MM.1S (cell line): ENCODE results near the gene RDH16.

Experiments
- DNase-seq: peaks from one replicate; pipeline ENCODE4 v3.0.0-alpha.2; 2015
- H2AFZ ChIP-seq: fragments of 300-600 bp; sonication (generic); 2 replicates; pipeline ENCODE4 v1.6.0; 2016; ENCODE audit warnings: antibody characterized with exemption, low read length
- H3F3A ChIP-seq: fragments of 300-600 bp; sonication (generic); 2 replicates; pipeline ENCODE4 v1.6.1; 2016; ENCODE audit warnings: mild to moderate bottlenecking, antibody characterized with exemption, low read length, moderate library complexity, mixed read lengths; ENCODE audit not compliant: insufficient read depth
- H3K27ac ChIP-seq: fragments of 300-600 bp; sonication (generic); 2 replicates; pipeline ENCODE4 v1.5.1; 2016; ENCODE audit warnings: mild to moderate bottlenecking, low read length
- H3K27me3 ChIP-seq: fragments of 300-600 bp; sonication (generic); replicated peaks from 2 replicates; pipeline ENCODE4 v1.6.0; 2016; ENCODE audit warnings: low read length; ENCODE audit not compliant: insufficient read depth
- H3K36me3 ChIP-seq: fragments of 300-600 bp; sonication (generic); replicated peaks from 2 replicates; pipeline ENCODE4 v1.6.1; 2016; ENCODE audit warnings: mild to moderate bottlenecking, low read length, mixed read lengths; ENCODE audit not compliant: insufficient read depth
- H3K4me1 ChIP-seq: fragments of 300-600 bp; sonication (generic); 2 replicates; pipeline ENCODE4 v1.6.1; 2016; ENCODE audit warnings: low read length, mixed read lengths
- H3K4me2 ChIP-seq: fragments of 300-600 bp; sonication (generic); 2 replicates; pipeline ENCODE4 v1.6.0; 2016; ENCODE audit warnings: low read depth, low read length
- H3K4me3 ChIP-seq: fragments of 300-600 bp; sonication (generic); 2 replicates; pipeline ENCODE4 v1.5.1; 2016; ENCODE audit warnings: low read length, mixed read lengths
- H3K79me2 ChIP-seq: fragments of 300-600 bp; sonication (generic); 2 replicates; pipeline ENCODE4 v1.6.1; 2016; ENCODE audit warnings: mixed run types, low read length, mixed read lengths
- H3K9ac ChIP-seq: fragments of 300-600 bp; sonication (generic); 2 replicates; pipeline ENCODE4 v1.6.1; 2016; ENCODE audit warnings: low read length, mixed read lengths
- H3K9me2 ChIP-seq: fragments of 300-600 bp; sonication (generic); replicated peaks from 2 replicates; pipeline ENCODE4 v1.6.1; 2016; ENCODE audit warnings: mild to moderate bottlenecking, low read length, mixed read lengths; ENCODE audit not compliant: insufficient read depth
- H3K9me3 ChIP-seq: fragments of 300-600 bp; sonication (generic); replicated peaks from 2 replicates; pipeline ENCODE4 v1.6.1; 2016; ENCODE audit warnings: mild to moderate bottlenecking, low read length, mixed read lengths; ENCODE audit not compliant: insufficient read depth
- H4K20me1 ChIP-seq: fragments of 300-600 bp; sonication (generic); 2 replicates; pipeline ENCODE4 v1.6.1; 2016; ENCODE audit warnings: mild to moderate bottlenecking, low read length, moderate library complexity, mixed read lengths; ENCODE audit not compliant: insufficient read depth
- CTCF ChIP-seq: fragments of 300-600 bp; sonication (generic); IDR thresholded peaks from 2 replicates; pipeline ENCODE4 v1.5.1; 2016; ENCODE audit warnings: antibody characterized with exemption, low read length, mixed read lengths
- EZH2 ChIP-seq: fragments of 300-600 bp; sonication (generic); optimal IDR thresholded peaks from 2 replicates; pipeline ENCODE3; 2017; ENCODE audit warnings: low read depth, mild to moderate bottlenecking, antibody characterized with exemption, low read length, mixed read lengths
- EZH2phosphoT487 ChIP-seq: fragments of 300-600 bp; sonication (generic); IDR thresholded peaks from 2 replicates; pipeline ENCODE4 v1.6.1; 2018; ENCODE audit warnings: antibody characterized with exemption, low read length

RDH16 gene

GRCh38 chr12:56935752-56936151, 21.7 kb downstream of the RDH16 start:
- no peak for DNase-seq
- TF ChIP-seq EZH2: no peak
- no peak for TF ChIP-seq CTCF
- no peak for TF ChIP-seq EZH2phosphoT487
- Histone ChIP-seq H3K27me3 (no peaks in the 10 kb centered on the region), H3K79me2 (no peaks in the 10 kb centered on the region), H3K4me2 (no peak overlapping the region), H3K4me1 (no peaks in the 10 kb centered on the region), H3K9ac (no peak overlapping the region), H2AFZ (no peak overlapping the region), H3K36me3 (no peaks in the 10 kb centered on the region), H3K4me3 (no peak overlapping the region), H4K20me1 (no peaks in the 10 kb centered on the region), H3K9me2 (no peaks in the 10 kb centered on the region), H3F3A (no peaks in the 10 kb centered on the region), H3K27ac (no peak overlapping the region), H3K9me3 (no peaks in the 10 kb centered on the region)

- H3K4me3 ChIP-seq: no peak overlapping the region
- no peaks in the 10 kb centered on the region for H3K79me2 ChIP-seq
- H3K4me1 ChIP-seq: no peaks in the 10 kb centered on the region
- H3K9me2 ChIP-seq: no peaks in the 10 kb centered on the region
- no peak overlapping the region for H3K27ac ChIP-seq
- no peaks in the 10 kb centered on the region for H3K9me3 ChIP-seq
- H3K36me3 ChIP-seq: no peaks in the 10 kb centered on the region
- DNase-seq: no peak
- no peaks in the 10 kb centered on the region for H3F3A ChIP-seq
- TF ChIP-seq CTCF: no peak
- no peak for TF ChIP-seq EZH2phosphoT487
- no peak for TF ChIP-seq EZH2
- H3K27me3 ChIP-seq: no peaks in the 10 kb centered on the region
- no peak overlapping the region for H3K9ac ChIP-seq
- no peak overlapping the region for H3K4me2 ChIP-seq
- H2AFZ ChIP-seq: no peak overlapping the region
- no peaks in the 10 kb centered on the region for H4K20me1 ChIP-seq
These were observed 22.3 kb downstream of the RDH16 start for GRCh38 chr12:56935157-56935556.

- H3K4me2 ChIP-seq: no peak within 1 kb of the TSS
- H3K79me2 ChIP-seq: no peaks in the 10 kb centered on the region
- no peaks in the 10 kb centered on the region for H3K9me3 ChIP-seq
- H2AFZ ChIP-seq: no peak within 1 kb of the TSS
- no peaks in the 10 kb centered on the region for H3K27me3 ChIP-seq
- no peak within 1 kb of the TSS for H3K27ac ChIP-seq
- DNase-seq: no peak
- H3K4me3 ChIP-seq: no peak within 1 kb of the TSS
- no peak for TF ChIP-seq EZH2phosphoT487
- no peak for TF ChIP-seq CTCF
- TF ChIP-seq EZH2: no peak
- H3K36me3 ChIP-seq: no peaks in the 10 kb centered on the region
- no peaks in the 10 kb centered on the region for H3F3A ChIP-seq
- H3K4me1 ChIP-seq: no peaks in the 10 kb centered on the region
- H4K20me1 ChIP-seq: no peaks in the 10 kb centered on the region
- no peak within 1 kb of the TSS for H3K9ac ChIP-seq
- H3K9me2 ChIP-seq: no peaks in the 10 kb centered on the region
These were observed 23.4 kb downstream of the RDH16 start, which contains the start of gene SDR9C7 for GRCh38 chr12:56933826-56934625. SDR9C7 (minus strand) TSS chr12:56934408; CDS start chr12:56934261, 147 bp downstream.
